Measurements from ENCODE around the gene PIGK. TPM values are rescaled to one million over a fixed set of nuclear protein-coding genes. Genes with fewer than 3 reads are reported as not detected.

Gene PIGK
- total RNA-seq, 1 experiment from 2014 or later = 23.3 TPM

DNA sequence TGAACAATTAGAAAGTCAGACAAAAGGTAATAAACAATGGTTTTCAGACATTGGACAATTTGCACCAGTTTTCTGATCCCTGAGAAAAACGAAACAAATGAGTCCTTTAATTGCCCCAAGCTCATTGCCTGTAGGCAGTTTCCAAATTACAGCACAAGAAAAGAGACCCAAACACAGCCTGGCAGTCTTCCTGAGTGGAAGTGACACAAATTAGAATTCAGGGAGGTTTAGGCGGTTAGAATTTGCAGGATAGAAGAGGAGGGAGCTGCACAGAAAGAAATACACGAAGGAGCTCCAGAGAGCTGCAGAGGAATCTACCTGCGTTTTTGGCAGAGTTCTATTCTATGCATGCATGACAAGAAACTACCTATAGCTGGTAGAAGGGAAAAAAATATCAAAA lies 115.7 kb downstream of the PIGK start:
- BruUV-seq (replicated peaks) = no TSS peak
- no peak overlapping the region for H3K9ac ChIP-seq (ENCODE audit: low read length)
- H3K27ac ChIP-seq (ENCODE audit: low read depth, low read length) = no peak overlapping the region
- H3K9me3 ChIP-seq (ENCODE audit: control insufficient read depth in 1 of 2, insufficient read depth in 1 of 2, low read depth in 1 of 2, low read length in 2 of 2) = no peaks in the 10 kb centered on the region
- ChIA-PET POLR2A (no interaction called here), CTCF (no interaction called here), RAD21 (ENCODE audit: low non-redundant PET in 1 of 2, low total read pairs in 2 of 2, uncharacterized antibody in 2 of 2, unreplicated experiment in 2 of 2) (no interaction called here)
- H3K4me3 ChIP-seq (replicated peaks in 1 of 2; ENCODE audit: low read depth in 1 of 2, low read length in 2 of 2) = no peak overlapping the region
- DNase-seq (ENCODE audit: low read depth, low spot score) (no peak), ATAC-seq (no peak)
- no peaks in the 10 kb centered on the region for H3K79me2 ChIP-seq (ENCODE audit: insufficient read depth, low read length)
- H3K9me2 ChIP-seq (ENCODE audit: insufficient read depth) = no peaks in the 10 kb centered on the region
- no peaks in the 10 kb centered on the region for H4K20me1 ChIP-seq (ENCODE audit: insufficient read depth)
- no peaks in the 10 kb centered on the region for H3K27me3 ChIP-seq (ENCODE audit: insufficient read depth, low read length)
- peaks cover 2 to 3% of the 10 kb centered on the region in 2 experiments; a peak in 1 of 4 replicates for H3K4me1 ChIP-seq (ENCODE audit: control insufficient read depth in 1 of 2, insufficient read depth in 2 of 2, low read length in 2 of 2)
- H3K4me2 ChIP-seq (ENCODE audit: low read length) = no peak overlapping the region
- intact Hi-C loops (cut with micrococcal nuclease) = no loop called here
- no peaks in the 10 kb centered on the region for H3K36me3 ChIP-seq (ENCODE audit: control insufficient read depth in 1 of 2, insufficient read depth in 2 of 2, low read length in 2 of 2)
- TF ChIP-seq CBX3 (IDR thresholded peaks at IDR 0.05; ENCODE audit: low read depth) = no peak
- TF ChIP-seq ZFX (IDR thresholded peaks at IDR 0.05) = no peak
- TF ChIP-seq POLR2A (IDR thresholded peaks at IDR 0.05; ENCODE audit: borderline replicate concordance, extremely low read depth, insufficient read depth, insufficient read length) = no peak
- TF ChIP-seq YY1 (IDR thresholded peaks at IDR 0.05; ENCODE audit: extremely low read depth, insufficient replicate concordance, low read depth, low read length) = no peak
- no peak for TF ChIP-seq ELF1 (IDR thresholded peaks at IDR 0.05; ENCODE audit: borderline replicate concordance, low read depth)
- TF ChIP-seq SIN3A (IDR thresholded peaks at IDR 0.05; ENCODE audit: low read depth) = no peak
- TF ChIP-seq SRF (IDR thresholded peaks at IDR 0.05; ENCODE audit: low read depth) = no peak
- TF ChIP-seq, protein P1, sequence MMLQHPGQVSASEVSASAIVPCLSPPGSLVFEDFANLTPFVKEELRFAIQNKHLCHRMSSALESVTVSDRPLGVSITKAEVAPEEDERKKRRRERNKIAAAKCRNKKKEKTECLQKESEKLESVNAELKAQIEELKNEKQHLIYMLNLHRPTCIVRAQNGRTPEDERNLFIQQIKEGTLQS (IDR thresholded peaks at IDR 0.05) = no peak
- TF ChIP-seq EGR1 (IDR thresholded peaks at IDR 0.05; ENCODE audit: low read depth) = no peak
- TF ChIP-seq TCF7L2 (IDR thresholded peaks at IDR 0.05; ENCODE audit: borderline replicate concordance, extremely low read depth, insufficient read depth, insufficient read length) = no peak
- TF ChIP-seq EZH2phosphoT487 (IDR thresholded peaks at IDR 0.05; ENCODE audit: borderline replicate concordance) = no peak
- no peak for TF ChIP-seq EZH2 (IDR thresholded peaks at IDR 0.05)
- TF ChIP-seq, protein P2, sequence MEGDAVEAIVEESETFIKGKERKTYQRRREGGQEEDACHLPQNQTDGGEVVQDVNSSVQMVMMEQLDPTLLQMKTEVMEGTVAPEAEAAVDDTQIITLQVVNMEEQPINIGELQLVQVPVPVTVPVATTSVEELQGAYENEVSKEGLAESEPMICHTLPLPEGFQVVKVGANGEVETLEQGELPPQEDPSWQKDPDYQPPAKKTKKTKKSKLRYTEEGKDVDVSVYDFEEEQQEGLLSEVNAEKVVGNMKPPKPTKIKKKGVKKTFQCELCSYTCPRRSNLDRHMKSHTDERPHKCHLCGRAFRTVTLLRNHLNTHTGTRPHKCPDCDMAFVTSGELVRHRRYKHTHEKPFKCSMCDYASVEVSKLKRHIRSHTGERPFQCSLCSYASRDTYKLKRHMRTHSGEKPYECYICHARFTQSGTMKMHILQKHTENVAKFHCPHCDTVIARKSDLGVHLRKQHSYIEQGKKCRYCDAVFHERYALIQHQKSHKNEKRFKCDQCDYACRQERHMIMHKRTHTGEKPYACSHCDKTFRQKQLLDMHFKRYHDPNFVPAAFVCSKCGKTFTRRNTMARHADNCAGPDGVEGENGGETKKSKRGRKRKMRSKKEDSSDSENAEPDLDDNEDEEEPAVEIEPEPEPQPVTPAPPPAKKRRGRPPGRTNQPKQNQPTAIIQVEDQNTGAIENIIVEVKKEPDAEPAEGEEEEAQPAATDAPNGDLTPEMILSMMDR (IDR thresholded peaks at IDR 0.05 in 2 of 3, conservative IDR thresholded peaks at IDR 0.05 in 1 of 3; ENCODE audit: borderline replicate concordance in 1 of 3, insufficient read depth in 1 of 3, low read depth in 2 of 3, low read length in 2 of 3) = no peak
- TF ChIP-seq REST (IDR thresholded peaks at IDR 0.05; ENCODE audit: low read depth) = no peak
- no peak for TF ChIP-seq RAD21 (IDR thresholded peaks at IDR 0.05; ENCODE audit: low read depth)
- H2AFZ ChIP-seq (ENCODE audit: low read depth, low read length, poor library complexity, severe bottlenecking) = no peak overlapping the region

Data from HCT116 (cell line).